HG03469 (cell line): ENCODE measurements around the gene DUSP21.
"Not testable (repeated sequence)": the region's sequence is repeated elsewhere in the genome, so short reads cannot be mapped to it uniquely, and the experiment has no call there.

ENCODE experiments used
- ATAC-seq: cut with Tn5 transposase; IDR thresholded peaks from one replicate; pipeline ENCODE4 v1.9.1; 2021; ENCODE audit warnings: mild to moderate bottlenecking, moderate library complexity, moderate number of reproducible peaks; ENCODE audit not compliant: unreplicated experiment

Gene DUSP21

DNA sequence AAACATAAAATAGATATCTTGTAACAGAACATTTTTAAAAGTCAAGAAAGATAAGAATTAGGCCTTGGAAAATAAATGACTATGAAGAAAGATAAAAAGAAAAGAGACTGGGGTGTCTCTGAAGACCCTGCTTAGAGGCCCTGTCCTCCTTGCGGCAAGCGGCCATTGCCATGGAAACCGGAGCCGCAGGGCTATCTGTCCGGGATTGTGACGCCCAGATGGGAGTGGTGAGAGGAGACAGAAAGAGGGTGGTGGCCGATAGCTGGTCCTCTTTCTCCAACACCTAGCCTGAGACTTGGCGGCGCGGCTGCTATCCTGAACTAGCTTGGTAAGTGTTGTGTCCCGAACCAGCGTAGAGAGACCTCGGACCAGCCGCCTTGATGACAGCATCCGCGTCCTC is at the start of gene DUSP21:
TSS of gene DUSP21 (plus strand) at position 269 of the 400 bp plus-strand sequence. CDS start at position 381, 112 bp downstream.
- no peak for ATAC-seq

DNA sequence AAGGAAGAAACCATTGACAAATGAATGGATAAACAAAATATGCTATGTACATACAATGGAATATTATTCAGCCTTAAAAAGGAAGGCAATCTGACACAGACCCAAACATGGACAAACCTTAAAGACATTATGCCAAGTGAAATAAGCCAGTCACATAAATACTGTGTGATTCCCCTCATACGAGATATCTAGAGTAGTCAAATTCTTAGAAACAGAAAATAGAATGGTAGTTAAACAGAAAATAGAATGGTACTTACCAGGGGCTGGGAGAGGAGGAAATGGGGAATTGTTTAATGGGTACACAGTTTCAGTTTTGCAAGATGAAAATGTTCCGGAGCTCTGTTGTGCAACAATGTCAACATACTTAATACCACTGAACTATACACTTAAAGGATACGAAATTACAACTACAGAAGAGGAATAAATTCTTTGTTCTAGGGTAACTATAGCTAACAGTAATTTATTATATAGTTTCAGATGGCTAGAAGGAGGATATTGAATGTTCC is 47.8 kb upstream of the DUSP21 start:
- ATAC-seq = no peak

DNA sequence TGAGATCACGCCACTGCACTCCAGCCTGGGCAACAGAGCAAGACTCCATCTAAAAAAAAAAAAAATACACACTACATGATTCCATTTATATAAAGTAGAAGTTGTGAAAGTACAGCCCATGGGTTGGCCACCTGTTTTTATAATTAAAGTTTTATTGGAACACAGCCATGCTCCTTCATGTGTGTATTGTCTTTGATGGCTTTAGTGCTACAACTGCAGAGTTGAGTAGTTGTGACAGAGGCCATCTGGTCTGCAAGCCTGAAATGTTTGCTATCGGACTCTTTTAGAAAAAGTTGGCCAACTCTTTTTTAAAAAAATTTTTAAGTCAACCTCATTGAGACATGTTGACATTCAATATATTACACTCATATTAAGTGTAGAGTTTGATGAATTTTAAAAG is 41.2 kb upstream of the DUSP21 start:
- ATAC-seq = no peak

DNA sequence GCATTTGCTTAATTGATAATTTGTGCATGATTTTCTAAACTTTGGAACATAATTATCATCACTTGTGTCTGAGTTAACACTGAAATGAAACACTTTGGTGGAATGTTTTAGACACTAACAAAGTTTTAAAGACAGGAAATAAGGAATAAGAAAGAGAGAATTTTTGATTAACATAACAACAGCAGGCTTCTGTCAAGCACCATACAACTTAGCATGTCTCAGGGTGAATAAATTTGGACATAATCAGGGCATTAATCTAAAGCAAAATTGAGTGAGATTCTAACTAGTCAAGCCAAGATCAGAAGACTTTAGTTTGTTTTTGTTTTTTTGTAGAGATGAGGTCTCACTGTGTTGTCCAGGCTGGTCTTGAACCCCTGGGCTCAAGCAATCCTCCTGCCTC is 28.1 kb upstream of the DUSP21 start:
- ATAC-seq = no peak

DNA sequence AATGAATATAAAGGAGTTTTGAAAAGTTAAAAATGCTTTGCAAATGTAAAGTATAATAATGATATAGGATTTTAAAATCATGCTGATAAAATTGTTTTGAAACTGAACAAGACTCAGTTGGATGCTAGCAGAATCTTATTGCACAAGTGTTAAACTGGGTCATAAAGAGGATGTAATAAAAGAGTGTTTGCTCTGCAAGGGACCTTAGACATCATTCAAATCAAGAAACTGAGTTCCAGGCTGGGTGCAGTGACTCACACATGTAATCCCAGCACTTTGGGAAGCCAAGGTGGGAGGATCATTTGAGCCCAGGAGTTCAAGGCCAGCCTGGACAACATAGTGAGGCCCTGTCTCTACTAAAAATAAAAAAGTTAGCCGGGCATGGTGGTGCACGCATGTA is 27.5 kb upstream of the DUSP21 start:
- ATAC-seq = no peak

DNA sequence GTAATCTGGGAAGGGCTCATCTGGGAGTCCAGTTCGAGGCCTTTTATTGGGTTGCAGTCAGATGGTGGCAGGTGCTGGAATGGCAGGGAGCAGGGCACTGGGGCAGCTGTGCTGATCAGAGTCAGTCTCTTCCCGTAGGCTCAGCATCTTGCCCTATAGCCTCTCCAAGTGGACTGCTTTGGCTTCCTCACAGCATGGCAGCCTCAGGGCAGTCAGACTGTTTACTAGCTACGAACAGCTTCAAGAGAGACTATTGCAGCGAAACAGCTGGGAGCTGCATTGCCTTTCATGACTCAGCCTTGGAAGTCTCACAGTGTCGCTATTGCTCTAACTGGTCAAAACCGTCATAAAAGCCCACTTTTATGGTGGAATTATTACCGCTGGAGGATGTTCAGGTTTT is 26.8 kb upstream of the DUSP21 start:
- no peak for ATAC-seq

DNA sequence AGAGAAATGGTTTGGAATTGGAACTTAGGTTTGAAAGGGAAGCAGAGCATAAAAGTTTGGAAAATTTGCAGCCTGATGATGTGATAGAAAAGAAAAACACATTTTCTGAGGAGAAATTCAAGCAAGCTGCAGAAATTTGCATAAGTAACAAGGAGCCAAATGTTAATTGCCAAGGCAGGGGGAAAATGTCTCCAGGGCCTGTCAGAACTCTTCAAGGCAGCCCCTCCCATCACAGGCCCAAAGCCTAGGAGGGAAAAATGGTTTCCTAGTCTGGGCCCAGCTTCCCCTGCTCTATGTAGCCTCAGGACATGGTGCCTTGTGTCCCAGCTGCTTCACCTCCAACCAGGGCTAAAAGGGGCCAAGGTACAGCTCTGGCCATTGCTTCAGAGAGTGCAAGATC is 21.2 kb upstream of the DUSP21 start:
- ATAC-seq = no peak

DNA sequence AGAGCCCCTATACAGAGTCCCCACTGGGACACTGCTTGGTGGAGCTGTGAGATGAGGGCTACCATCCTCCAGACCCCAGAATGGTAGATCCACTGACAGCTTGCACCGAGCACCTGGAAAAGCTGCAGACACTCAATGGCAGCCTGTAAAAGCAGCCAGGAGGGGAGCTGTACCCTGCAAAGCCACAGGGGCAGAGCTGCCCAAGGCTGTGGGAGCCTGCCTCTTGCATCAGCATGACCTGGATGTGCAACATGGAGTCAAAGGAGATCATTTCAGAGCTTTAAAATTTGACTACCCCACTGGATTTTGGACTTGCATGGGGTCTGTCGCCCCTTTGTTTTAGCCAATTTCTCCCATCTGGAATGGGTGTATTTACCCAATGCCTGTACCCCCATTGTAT is 20.6 kb upstream of the DUSP21 start:
- ATAC-seq = not testable (repeated sequence)

DNA sequence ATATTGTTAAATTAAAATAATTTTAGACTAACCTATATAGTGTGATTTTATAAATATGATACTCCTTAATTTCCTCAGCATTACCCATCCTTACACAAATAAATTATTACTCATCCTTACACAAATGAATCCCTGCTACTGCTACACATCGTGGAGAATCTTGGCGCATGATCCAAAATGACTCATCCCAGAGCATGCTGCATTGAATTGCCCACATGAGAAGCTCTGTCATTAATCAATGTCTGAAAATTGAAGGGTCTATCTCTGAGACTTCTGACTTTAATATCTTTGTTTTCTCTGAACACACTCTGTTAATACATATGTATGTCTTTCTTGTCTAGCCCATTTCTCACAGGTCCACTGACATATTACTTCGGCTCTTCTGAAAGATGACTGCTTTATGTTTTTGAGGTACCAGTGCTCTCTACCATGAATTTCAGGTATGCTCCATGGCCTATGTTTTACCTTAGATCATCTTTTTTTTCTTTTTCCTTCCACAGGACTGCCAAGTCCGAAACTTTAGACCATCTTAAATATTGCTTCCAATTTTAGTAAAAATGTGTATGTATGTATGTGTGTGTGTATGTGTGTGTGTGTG is 15.7 kb upstream of the DUSP21 start:
- no peak for ATAC-seq

DNA sequence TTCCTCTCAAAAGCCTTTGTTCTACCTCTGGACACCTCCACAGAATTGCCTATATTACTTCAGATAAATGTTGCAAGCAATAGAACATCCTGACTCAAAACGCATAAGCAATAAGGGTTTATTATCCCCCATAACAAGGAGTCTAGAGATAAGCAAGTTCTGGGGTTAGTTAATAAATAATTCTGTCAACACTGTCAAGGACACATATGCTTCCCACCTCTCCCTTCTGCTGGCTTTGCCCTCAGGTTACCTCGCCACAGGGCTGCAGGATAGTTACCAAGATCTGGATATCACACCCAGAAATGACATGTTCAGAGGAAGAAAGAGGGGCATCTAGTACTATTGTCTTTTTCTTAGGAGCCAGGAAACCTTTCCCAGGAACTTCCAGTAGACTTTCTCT is 14.0 kb upstream of the DUSP21 start:
- ATAC-seq = no peak

DNA sequence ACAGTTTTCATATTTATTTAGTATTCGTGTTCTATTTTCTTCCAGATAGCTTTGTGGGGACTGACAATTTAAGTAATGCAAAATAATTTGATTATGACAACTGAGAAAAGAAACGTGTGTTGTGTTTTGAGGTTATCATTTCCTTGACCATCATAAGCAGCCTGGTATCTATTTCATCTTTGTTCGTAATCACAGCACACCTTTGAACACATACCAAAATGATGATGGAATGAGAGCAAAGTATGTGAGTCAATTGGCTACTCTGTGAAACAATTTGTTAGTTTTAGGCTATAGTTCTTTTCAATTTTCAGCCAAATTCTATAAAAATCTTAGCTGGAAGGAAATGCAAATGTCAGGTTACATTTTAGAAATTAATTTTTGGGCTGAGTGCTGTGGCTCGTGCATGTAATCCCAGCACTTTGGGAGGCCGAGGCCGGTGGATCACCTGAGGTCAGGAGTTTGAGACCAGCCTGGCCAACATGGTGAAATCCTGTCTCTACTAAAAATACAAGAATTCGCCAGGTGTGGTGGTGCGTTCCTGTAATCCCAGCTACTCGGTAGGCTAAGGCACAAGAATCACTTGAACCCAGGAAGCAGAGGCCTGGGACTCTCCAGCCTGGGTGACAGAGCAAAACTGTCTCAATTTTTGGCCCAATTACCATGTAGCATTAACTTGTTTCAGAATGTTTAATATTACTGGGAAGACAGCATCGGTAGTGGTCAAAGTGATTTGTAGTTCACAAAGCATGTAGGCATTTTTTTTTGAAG is 1.1 kb upstream of the DUSP21 start:
- no peak for ATAC-seq

DNA sequence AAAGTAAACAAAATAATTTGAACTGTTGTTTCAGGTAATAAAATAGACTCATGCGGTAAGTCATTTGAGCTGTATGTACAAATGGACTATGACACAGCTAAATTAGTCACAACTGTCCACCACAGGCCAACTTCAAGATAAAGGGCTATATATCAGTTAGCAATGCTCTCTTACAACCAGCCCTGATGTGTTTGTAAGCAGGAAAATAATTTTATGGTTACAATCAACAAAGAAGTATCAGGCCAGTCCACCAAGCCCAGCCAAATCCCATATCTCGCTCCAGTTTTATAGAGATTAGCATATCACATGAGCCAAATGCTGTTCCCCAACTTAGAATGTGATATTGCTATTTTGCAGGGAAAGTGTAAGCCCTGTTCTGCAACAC is 511 bp upstream of the DUSP21 start:
- no peak for ATAC-seq

DNA sequence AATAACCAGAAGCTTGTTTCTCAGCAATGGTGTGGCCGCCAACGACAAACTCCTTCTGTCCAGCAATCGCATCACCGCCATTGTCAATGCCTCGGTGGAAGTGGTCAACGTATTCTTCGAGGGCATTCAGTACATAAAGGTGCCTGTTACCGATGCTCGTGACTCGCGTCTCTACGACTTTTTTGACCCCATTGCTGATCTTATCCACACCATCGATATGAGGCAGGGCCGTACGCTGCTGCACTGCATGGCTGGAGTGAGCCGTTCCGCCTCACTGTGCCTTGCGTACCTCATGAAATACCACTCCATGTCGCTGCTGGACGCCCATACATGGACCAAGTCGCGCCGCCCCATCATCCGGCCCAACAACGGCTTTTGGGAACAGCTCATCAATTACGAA is 383 bp downstream of the DUSP21 start:
- no peak for ATAC-seq

DNA sequence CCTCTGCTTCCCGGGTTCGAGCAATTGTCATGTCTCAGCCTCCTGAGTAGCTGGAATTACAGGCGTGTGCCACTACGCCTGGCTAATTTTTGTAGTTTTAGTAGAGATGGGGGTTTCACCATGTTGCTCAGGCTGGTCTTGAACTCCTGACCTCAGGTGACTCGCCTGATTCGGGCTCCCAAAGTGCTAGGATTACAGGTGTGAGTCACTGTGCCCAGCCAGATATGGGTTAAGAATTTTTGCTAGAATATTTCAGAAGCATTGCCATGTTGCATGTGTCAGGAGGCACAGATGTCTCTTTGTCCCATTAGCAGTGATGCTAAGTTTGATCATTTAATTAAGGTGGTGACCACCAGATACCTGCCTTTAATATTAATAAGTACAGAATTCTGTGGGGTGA is 7.1 kb downstream of the DUSP21 start:
- not testable (repeated sequence) for ATAC-seq

DNA sequence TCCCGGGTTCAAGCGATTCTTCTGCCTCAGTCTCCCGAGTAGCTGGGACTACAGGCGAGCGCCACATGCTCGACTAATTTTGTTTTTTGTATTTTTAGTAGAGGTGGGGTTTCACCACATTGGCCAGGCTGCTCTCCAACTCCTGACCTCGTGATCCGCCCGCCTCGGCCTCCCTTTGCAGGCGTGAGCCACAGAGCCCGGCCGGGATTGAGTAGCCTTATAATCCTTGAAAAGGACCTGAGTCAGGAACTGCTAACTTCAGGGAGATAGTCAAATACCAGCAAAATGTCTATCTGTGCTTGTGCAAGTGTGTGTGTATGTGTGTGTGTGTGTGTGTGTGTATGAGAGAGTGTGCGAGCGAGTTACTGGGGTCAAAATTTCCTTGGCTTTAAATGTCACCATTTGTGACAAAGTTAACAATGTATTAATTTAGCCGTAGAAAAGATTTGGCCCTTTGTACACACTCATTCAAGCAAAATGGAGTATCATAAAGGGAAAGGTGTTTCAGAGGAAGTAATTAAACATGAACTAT is 27.4 kb downstream of the DUSP21 start:
- no peak for ATAC-seq

DNA sequence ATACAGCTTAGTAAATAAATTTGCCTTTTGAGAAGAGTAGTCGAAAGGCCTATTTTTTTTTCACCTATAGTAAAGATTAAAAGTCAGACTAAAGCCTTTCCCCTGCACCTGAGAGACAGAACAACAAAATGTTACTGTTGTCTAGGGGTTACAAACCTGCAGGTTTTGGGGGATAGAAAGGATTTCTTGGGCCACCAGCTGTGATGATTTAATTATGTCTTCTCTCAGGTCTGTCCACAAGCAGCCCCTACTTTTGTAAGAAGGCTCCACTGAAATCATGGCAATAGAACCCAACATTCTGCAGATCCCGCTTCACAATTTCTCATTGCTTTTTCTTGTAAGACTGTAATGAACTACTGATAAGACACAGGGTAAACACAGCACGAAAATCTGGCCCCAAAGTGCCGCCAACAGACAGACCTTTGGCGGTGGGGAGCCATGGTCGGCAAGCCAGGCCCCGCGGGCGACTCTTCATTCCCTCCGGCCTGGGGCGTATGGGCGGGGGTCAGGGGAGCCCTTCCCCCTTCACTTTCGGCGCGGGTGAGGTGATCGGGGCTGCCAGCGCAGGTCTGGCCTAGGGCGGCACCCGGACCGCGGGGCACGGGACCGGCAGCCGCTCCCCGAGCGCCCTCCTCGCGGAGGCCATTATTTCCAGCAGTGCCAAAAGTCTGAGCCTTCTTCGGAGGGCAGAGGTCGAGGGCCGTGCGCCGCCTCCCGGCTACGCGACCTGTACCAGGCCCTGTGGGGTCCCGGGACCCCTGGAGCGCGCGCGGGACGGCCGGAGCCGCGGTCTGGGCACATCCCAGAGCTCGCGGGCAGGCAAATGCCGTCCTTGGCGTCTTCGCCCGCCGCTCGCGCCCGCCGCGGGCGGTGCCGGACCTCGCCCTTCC is 28.4 kb downstream of the DUSP21 start:
- ATAC-seq = peak; percentile 26

DNA sequence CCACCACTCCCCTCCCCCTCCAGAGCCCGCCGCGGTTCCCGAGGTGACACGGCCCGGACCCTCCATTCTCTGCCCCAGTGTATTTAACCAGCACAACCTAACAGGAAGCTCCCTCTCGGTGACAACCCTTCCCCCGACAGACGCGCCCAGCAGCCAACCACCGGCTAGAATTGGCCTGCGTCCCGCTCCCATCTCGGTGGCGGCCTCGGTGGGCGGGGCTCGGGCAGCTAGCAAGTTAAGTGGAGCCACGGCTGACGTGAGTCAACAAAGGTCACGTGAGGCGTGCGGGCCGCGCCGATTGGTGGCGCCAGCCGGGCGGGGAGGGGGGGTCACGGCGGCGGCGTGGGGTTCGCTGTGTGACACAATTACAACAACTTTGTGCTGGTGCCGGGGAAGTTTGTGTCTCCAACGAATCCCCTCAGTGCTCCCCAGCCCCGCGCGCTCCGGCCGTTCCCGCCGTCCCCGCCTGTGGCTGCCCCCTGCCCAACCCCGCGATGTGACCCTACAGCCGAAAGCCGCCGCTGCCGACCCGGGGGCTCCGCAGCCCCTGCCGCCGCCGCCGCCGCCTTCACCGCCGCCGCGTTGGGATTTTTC is 29.1 kb downstream of the DUSP21 start, which contains the start of gene KDM6A:
TSS of gene KDM6A (plus strand) at position 368 of the 594 bp plus-strand sequence. CDS start 364 bp downstream, outside the sequence.
- peak; percentile 72 for ATAC-seq

DNA sequence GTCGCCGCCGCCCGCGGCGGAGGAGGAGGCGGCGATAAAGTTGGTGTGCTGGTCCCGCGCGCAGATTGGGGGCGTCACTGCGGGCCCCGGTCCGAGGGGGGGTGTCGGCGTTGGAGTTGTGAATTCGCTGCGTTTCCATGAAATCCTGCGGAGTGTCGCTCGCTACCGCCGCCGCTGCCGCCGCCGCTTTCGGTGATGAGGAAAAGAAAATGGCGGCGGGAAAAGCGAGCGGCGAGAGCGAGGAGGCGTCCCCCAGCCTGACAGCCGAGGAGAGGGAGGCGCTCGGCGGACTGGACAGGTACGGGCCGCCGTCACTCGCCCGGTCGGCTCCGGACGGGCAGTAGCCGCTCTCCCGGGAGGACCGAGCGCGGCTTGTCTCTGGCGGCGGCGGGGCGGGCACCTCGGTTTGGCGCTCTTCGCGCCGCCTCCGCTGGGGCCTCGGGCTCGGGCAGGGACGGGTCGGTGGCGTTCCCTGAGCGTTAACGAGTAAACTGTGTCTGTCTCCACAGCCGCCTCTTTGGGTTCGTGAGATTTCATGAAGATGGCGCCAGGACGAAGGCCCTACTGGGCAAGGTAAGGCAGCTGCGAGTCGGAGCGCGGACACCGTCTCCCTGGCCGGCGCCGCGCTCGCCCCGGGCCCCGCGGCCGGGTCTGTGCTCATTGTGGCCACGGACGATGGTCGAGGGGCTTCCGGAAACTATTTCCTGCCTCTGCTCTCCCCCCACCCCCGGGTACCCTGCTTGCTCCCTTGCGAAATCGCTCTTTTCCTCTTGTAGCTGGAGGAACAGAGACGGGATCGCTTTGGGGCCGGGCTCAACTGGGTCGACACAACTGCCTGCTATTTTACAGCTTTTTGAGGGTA is 29.8 kb downstream of the DUSP21 start:
- ATAC-seq = no peak

DNA sequence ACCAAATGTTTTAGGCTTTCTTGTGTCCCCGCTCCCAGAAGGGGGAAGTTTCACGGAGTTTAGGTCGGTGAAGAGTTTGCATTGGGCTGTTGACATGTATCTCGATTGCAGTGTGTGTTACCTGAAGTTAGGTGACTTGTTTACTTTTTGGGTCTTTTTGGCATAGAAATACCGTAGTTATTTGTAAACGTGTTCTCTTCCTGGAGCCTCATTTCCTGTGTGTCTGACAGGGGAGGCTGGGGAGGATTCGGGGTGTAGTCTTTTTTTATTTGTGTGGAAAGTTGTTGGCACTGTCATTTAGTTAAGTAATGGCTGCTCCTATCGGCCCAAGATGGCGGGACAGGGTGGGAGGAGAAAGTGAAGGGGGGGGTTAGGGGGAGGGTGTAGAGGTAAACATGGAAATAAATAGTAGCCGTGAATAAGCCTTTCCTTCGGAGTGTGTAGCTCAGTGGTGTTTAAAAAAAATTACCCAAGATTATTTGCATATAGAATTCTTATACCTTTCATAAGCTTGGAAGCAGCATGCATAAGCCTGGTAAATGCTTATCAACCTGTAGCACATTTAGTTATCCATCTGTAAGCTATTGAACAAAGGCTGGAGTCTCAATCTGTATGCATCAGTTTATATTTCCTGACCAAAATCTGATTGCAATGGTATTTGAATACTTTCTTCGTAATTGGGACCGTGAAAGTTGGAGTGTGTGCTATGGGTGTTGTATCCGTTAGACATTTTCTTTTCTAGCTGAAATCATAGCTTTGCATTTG is 30.8 kb downstream of the DUSP21 start:
- ATAC-seq = no peak
